NCI-H526 treated with DMSO at 0.1 percent for 48 hours (cell line): ENCODE data around the gene KRTAP4-4.
"Not testable (repeated sequence)": the region's sequence is repeated elsewhere in the genome, so short reads cannot be mapped to it uniquely, and the experiment has no call there.

Experiments
- DNase-seq: peaks from one replicate; lab custom pipeline; 2025; lab: John Stamatoyannopoulos, UW

KRTAP4-4 gene

DNA sequence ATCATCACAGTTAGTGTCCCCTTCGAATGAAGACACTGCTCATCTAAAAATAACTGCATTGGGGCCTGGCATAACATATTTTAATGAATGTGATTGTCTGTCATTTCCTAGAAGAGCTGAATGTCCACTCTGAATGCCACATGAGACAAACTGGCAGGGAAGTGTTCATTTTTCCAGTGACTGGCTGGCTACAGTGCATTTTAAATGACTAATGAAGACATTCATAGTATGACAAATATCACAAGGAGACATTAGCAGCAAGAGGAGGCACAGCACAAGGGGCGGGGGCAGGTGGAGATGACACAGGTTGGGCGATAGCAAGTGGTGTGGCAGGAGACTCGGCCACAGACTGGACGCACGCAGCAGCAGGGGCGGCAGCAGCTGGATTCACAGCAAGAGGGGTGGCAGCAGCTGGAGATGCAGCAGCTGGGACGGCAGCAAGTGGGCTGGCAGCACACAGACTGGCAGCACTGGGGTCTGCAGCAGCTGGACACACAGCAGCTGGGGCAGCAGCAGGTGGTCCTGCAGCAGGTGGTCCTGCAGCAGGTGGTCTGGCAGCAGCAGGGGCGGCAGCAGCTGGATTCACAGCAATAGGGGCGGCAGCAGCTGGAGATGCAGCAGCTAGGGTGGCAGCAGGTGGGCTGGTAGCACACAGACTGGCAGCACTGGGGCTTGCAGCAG, 11.4 kb downstream of the KRTAP4-4 start:
- not testable (repeated sequence) for DNase-seq

DNA sequence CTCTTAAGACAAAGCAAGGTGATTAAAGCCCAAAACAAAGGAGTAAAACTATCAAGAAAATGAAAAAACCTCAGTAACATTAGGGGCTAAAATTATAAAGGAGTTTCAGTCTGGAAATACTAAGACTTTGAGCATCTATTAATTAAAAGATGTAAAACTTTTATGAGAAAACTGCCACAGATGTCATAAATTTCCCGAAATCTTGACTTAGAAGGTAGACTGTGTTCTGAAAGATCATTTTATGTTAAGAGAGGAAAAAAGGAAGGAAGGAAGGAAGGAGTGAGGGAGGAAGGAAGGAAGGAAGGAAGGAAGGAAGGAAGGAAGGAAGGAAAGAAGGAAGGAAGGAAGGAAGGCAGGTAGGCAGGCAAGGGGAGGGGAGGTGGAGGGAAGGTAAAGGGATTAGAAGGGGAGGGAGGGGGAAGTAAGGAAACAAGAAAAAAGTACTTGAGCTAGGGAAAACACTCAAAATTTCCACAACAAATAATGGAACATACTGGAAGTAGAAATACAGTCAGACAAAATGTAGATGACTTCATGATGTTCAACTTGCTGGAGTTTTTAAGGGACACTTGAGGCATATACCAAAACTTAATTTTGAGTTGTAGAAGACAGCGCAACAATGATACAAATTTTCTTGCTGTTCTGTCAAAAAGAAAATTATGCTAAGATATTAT, 12.9 kb downstream of the KRTAP4-4 start:
- no peak for DNase-seq

DNA sequence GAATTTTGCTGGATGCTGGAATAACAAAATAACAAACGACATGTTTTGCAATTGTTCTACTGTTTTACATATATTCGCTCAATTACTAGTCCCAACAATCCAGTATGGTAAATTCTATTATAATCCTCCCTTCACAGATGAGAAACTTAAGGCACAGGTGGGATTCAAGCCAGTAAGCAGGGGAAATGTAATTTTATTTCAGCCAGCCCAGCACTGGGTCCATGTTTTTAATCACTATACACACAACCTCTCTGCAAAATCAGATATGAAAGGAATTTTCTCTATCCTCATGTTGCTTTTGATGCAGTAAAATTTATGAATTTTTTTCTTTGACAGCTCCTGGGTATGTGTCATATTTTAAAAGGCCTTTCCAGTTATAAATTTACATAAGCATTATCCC, 15.3 kb downstream of the KRTAP4-4 start:
- no peak for DNase-seq

DNA sequence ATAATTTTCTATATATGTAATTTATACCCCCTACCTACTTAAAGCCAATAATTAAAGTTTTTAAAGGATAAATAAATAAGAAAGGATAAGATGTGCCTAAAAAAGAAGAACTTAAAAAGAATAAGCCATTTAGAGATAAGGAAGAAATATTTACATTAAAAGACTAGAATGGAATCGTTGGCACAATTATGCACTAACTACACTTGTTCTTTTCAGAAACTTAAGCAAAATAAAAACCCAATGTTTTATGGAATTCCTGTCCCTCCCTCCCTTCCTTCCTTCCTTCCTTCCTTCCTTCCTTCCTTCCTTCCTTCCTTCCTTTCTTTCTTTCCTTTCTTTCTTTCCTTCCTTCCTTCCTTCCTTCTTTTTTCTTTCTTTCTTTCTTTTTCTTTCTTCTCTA, 15.7 kb downstream of the KRTAP4-4 start:
- no peak for DNase-seq

DNA sequence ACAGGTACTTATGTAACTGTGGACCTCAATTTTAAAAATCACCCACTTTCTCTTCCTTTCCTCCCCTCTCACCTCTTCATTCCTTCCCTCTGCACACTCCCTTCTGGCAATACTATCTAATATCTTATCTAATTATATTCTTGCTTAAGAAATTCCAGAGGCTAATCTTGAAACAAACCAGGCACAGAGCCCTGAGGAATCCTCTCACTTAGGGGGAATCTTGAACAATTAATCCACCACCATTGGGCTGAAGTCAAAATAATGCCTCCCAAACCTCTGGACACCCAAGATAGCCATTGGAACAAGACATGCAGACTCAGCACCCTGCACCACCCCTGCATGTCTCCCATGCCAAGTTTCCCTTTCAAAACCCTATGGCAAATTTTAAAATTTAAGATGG, 19.2 kb downstream of the KRTAP4-4 start:
- DNase-seq = no peak

DNA sequence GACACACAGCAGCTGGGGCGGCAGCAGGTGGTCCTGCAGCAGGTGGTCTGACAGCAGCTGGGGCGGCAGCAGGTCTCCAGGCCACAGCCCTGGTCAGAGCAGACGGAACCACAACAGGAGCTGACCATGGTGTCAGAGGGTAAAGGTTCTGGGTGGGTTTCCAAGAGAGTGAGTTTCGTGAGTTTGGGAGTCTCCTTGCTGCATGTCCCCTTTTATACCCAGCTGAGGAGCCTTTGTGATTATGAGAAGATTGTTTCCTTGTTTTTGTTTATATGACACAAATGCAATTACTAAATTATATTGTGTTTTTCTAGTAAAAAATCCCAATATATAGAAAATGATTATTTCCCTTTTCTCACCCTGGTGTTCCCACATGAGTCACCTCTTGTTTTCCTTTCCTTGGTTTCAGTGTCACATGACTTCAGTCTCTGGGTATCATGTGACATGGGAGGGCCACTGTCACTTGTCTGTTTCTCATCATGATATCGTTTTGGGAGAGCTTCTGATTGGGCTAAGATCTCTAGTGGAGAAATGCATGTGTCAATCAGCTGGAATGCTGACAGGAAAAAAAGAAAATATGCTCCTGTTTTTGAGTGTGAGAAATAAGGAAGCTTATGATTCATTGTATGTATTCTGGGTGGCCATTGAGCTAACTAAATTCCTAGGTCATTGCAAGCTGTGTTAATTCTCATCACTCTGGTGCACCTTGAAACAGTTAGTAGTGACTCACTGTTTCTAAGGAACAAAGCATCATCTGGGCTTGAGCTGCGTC, 20.0 kb downstream of the KRTAP4-4 start, which contains the start of gene KRTAP4-6:
Gene KRTAP4-6 (minus strand): TSS at position 185 of the 772 bp plus-strand sequence. CDS start 57 bp downstream, at position 128.
- no peak for DNase-seq

DNA sequence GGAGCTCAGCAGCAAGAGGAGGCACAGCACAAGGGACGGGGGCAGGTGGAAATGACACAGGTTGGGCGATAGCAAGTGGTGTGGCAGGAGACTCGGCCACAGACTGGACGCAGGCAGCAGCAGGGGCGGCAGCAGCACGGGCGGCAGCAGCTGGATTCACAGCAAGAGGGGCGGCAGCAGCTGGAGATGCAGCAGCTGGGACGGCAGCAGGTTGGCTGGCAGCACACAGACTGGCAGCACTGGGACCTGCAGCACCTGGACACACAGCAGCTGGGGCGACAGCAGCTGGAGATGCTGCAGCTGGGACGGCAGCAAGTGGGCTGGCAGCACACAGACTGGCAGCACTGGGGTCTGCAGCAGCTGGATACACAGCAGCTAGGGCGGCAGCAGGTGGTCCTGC, 20.7 kb downstream of the KRTAP4-4 start:
- not testable (repeated sequence) for DNase-seq

DNA sequence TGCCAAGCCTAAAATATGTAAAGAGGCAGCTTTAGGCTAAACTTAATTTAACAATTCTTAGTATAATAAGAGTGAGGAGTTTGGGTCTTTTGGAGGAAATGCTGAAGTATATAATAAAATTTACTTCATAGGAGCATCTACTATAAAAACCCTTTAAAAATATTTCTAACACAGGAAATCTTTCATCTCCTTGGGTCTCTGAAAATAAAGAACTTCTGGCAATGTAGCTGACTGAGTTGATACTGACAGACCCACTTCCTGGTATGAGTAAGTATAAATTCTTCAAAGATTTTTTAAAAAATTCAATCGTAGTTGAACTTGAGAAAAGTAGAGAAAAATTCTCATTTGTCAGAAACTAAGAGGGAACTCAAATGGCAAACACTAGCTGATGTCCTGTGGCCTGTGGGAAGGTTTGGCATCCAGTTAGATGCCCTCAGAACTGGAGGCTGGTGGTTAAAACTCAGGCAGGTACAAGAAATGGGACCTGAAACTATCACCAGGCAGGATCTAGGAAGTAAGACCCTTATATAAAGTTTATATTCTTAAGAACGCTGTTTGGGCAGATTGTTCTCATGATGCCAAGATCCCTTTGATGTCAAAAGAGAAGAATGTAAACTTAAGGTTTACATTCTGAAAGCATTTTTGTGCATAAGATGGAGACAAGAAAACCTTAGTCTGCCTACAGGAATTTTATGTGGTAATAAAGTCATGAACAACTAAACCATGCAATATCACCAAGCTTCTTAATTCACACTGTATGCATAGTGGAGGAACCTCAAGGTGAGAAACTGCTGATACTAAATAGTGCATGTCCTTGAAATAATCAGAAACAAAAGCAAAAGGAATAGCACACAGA, 26.4 kb downstream of the KRTAP4-4 start:
- no peak for DNase-seq

DNA sequence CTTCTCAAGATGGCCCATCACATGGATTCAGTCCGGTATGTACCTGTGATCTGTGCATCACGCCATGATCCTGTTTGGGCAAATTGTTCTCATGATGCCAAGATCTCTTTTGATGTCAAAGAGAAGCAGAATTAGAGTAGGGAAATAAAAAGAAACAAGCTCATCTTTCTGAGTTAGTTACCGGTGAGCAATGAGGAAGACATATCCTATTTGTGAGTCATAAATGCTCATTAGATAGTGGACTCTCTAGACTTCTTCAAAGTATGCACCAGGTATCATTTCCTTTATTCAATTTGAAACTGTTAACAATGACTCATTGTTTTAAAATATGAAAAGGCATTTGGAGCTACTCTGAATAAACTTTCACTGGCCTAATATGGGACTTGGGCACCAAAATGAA, 28.6 kb downstream of the KRTAP4-4 start:
- DNase-seq = no peak

DNA sequence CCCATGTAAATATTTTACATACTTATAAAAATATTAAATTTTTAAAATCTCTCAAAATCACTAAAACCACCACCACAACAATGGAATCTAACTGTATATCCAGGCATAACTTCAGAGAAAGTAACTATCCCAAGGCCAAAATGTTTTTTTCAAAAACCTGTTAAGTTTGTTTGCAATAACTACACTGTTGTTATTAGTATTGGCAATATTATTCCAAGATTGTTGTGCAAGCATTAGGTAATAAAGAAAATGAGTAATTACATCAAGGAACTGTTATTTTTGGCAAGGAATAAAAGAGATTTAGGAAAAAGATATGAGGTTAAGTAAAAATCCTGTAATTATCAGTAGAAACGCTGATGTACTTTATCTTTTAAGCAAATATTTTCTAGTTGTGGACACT, 33.2 kb downstream of the KRTAP4-4 start:
- no peak for DNase-seq

DNA sequence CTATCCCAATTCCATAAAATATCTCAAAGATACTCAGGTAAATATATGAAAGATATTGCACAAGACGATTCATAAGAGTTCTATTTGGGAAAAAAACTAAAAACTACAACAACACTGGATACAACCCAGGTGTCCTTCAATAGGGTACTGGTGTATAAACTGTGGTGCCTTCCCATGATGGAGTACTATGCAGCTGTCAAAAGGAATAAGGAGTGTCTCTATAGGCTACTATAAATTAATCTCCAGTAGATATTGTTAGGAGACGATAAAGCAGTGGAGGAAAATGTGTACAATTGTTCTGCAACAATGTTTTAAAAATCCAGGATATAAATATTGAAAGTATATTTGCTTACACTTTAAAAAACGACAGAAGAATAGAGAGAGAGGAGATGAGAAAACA, 34.1 kb downstream of the KRTAP4-4 start:
- DNase-seq = no peak

DNA sequence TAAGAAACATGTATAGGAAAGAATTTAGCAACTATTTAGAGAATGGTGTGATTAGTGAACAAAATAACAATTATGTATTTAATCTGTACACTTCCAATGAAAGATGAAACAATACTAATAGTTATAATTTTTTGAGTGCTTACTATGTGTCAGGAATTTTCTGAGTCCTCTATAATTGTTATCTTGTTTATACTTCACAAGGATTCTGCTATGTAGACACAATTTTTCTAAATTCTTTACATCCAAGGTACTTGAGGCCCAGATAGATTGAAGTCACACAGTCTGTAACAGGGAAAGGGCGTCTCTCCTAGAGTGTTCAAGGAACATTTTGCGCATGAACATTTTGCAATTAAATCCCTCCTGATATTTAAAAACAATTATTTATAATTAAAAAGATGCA, 35.5 kb downstream of the KRTAP4-4 start:
- DNase-seq = no peak

DNA sequence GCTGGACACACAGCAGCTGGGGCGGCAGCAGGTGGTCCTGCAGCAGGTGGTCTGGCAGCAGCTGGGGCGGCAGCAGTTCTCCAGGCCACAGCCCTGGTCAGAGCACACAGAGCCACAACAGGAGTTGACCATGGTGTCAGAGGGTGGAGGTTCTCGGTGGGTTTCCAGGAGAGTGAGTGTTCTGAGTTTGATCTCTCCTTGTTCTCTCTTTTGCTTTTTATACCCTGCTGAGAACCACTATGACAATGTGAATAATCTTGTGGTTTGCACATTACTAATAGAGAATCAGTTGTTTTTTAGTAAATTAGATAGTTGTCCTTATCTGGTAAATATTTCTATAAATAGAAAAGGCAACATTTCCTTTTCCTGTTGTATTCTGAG, 36.6 kb downstream of the KRTAP4-4 start, which contains the start of gene KRTAP4-12:
Gene KRTAP4-12 (minus strand): TSS at position 192 of the 381 bp plus-strand sequence. CDS start 60 bp downstream, at position 132.
- DNase-seq = not testable (repeated sequence)

DNA sequence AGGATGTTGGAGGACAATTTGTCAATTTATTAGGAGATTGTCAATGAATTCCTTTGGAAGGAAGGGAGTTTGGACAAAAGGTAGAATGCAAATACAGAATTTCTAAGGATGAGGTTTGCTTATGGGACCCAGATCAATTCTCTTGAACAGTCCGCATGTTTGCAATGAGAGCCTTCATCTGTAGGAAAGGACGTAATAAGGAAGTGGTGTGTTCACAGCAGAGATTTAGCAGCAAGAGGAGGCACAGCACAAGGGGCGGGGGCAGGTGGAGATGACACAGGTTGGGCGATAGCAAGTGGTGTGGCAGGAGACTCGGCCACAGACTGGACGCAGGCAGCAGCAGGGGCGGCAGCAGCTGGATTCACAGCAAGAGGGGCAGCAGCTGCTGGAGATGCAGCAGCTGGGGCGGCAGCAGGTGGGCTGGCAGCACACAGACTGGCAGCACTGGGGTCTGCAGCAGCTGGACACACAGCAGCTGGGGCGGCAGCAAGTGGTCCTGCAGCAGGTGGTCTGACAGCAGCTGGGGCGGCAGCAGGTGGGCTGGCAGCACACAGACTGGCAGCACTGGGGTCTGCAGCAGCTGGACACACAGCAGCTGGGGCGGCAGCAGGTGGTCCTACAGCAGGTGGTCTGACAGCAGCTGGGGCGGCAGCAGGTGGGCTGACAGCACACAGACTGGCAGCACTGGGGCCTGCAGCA, 37.1 kb downstream of the KRTAP4-4 start:
- DNase-seq = not testable (repeated sequence)

DNA sequence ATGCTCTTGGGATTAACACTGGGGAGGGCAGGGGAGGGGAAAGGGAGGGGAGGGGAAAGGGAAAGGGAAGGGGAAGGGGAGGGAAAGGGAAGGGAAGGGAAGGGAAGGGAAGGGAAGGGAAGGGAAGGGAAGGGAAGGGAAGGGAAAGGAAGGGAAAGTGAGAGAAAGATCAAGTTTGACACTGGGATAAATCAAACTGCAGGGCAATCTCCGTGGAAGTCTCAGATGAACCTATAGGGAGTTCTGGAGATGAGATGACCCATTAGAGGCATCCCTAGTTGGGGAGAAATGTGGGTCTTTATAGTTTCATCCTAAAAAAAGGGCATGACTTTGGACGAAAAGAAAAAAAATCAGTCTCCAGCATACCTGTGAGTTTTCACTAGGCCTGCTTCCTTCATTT, 38.8 kb downstream of the KRTAP4-4 start:
- DNase-seq = no peak

DNA sequence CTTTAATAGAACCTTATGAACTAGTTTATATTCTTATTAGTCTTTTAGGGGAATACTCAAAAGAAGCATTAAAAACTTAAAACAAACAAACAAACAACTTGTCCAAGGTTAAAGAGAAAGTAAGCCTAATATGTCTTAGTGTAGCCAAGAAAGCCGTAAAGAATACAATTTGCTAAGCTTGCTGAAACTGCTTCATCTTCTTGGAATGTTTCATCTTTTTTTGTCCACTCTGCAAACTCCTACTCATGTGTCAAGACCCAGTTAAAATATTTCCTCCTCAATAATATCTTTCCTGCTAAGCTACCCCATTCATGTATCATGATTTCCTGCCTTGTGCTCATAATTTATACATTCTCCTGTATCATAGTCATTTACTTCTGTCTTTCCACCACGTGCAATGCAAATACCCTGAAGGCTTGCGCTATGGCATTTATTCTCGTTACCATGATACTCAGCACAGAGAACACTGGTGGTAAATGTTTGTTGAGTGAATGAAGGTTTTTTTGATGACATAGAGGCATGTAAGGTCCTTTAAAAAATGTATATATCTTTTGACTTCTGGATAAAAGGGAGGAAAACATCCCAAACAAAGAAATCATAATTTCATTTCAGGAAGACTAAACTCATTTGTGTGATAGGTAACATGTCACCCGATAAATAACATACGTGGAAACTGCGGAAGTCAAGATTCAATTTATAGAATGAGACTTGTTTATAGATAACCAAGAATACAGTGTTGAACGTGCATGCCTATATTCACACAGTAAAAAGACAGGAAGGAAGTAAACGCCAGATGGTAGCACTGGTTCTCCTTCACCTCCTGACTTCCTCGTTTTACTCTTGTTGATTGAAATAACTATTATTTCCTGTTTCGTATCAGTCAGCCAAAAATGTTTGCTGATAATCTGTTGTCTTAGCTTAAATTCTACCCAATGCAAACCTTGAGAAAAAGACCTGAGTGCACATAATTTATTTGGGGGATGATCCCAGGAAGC, 40.6 kb downstream of the KRTAP4-4 start:
- DNase-seq = not testable (repeated sequence)

DNA sequence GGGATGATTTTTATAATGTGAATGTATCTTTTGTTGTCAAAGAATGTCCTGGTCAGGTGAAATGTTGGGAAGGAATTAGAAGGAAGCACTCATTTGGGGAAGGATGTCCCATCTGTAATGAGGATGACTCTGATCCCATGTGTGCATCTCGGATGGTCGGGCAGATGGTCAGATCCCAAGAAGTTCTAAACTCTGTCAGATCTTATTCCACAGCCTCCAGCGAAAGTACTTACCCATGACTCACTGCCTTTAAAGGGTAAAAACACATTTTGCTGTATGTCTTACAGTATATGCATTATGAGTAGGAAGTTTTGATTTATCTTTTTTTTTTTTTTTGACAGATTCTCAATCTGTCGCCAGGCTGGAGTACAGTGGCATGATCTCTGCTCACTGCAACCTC, 41.8 kb downstream of the KRTAP4-4 start:
- DNase-seq = no peak

DNA sequence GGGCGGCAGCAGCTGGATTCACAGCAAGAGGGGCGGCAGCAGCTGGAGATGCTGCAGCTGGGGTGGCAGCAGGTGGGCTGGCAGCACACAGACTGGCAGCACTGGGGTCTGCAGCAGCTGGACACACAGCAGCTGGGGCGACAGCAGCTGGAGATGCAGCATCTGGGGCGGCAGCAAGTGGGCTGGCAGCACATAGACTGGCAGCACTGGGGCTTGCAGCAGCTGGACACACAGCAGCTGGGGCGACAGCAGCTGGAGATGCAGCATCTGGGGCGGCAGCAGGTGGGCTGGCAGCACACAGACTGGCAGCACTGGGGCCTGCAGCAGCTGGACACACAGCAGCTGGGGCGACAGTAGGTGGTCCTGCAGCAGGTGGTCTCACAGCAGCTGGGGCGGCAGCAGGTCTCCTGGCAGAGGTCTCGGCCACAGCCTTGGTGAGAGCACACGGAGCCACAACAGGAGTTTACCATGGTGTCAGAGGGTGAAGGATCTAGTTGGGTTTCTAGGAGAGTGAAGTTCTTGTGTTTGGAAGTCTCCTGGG, 42.6 kb downstream of the KRTAP4-4 start, which contains the start of gene KRTAP4-11:
Gene KRTAP4-11 (minus strand): TSS at position 528 of the 541 bp plus-strand sequence. CDS start 58 bp downstream, at position 470.
- DNase-seq = not testable (repeated sequence)

DNA sequence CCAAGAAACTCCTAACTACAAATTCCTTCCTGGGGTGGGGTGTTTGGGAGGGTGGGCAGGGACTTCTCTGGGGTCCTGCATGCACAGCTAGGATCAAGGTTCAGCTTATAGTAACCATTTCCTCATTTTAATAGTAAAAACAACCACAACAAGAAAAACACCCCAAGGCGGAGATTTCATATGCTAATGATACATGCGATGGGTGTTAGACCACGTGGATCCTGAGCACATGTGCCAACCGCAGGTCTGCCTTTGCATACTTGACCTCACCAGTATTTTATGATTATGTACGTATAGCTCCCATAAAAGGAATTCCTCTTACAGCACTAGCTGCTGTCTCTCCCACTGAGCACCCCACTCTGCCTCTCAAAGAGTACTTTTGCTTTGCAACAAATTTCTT, 44.3 kb downstream of the KRTAP4-4 start:
- peak; percentile 27 for DNase-seq
